ENCODE data around the gene GHRH. TPM values are rescaled to one million over a fixed set of nuclear protein-coding genes. Genes with fewer than 3 reads are reported as not detected.
A peak's percentile ranks its signal among the peaks of the same experiment; 100 is the strongest.

GHRH gene
- total RNA-seq, 4 donors from 2014 or later, result not detected

DNA sequence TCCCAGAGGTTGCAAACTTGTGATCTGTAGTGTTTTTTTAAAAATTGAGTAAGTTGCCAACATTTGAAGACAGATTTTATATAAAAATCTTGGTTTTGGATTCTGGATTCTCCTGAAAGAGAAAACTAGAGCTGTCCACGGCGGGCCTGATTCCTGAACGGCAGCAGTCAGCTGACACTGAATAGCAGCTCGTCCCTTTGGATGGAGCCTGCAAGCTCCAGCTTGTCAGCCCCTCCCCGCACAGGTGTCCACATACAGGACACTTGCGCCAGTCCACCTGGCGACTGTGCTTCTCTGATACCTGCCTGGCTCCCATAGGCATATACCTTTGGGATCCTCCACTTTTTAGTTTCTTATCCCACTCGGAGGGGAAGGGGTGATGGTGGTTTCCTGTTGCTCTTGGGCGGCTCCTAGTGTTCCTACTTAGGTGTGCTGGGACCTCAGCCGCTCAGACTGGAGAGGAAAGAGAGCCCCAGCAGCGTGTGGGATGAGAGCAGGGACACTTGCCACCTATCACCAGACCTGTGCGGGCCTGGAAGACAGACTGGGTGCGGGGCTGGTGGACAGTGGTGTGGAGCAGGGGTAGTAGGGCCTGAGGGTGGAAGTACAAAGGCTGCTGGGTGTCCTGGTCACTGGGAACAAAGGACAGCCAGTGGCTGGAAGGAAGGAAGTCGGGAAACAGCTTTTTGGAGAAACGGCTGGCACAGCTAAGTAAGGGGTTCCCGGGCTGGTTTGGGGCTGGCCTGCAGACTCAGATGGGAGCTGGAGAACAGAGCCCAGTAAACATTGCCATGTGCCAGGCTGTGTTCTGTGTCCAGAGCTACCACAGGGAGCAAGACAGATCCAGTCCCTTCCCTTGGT lies 18.3 kb downstream of the GHRH start:
- H3K9me3 ChIP-seq, result no peaks in the 10 kb centered on the region
- intact Hi-C loops (cut with DNase I), result no loop called here
- TF ChIP-seq, protein P1, sequence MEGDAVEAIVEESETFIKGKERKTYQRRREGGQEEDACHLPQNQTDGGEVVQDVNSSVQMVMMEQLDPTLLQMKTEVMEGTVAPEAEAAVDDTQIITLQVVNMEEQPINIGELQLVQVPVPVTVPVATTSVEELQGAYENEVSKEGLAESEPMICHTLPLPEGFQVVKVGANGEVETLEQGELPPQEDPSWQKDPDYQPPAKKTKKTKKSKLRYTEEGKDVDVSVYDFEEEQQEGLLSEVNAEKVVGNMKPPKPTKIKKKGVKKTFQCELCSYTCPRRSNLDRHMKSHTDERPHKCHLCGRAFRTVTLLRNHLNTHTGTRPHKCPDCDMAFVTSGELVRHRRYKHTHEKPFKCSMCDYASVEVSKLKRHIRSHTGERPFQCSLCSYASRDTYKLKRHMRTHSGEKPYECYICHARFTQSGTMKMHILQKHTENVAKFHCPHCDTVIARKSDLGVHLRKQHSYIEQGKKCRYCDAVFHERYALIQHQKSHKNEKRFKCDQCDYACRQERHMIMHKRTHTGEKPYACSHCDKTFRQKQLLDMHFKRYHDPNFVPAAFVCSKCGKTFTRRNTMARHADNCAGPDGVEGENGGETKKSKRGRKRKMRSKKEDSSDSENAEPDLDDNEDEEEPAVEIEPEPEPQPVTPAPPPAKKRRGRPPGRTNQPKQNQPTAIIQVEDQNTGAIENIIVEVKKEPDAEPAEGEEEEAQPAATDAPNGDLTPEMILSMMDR (IDR thresholded peaks at IDR 0.05), result no peak
- TF ChIP-seq POLR2A (IDR thresholded peaks at IDR 0.05), result no peak
- H3K27me3 ChIP-seq, result no peaks in the 10 kb centered on the region
- no peak overlapping the region for H3K4me3 ChIP-seq
- no peak for DNase-seq
- WGBS, 2 donors, result 78 to 89% methylated on average over 12 to 15 of the region's 16 CpGs
- H3K27ac ChIP-seq, result peak overlapping the region in 1 of 4 donors; percentile 9
- H3K4me1 ChIP-seq, result peaks cover 0 to 62% (median 15%) of the 10 kb centered on the region in 3 donors
- H3K36me3 ChIP-seq, result peaks cover 8 to 66% (median 10%) of the 10 kb centered on the region in 3 donors

DNA sequence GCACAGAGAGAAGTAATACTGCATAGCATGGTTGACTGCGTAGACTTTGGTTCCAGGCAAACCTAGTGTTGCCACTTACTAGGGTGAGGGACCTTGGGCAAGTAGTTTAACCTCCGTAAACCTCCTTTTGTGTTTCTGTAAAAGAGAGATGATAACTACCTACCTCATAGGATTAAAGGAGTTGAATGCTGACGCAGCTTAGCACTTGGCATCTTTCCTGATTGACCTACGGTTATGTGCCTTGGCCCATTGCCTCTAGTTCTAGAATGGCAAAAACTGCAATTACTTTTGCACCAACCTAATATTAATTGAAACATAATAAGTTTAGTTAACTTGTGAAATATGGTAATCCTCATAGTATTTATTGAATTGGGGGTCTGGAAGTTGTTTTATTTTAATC lies 19.1 kb downstream of the GHRH start:
- no peaks in the 10 kb centered on the region for H3K9me3 ChIP-seq
- 47 to 56% methylated on average over 4 of the region's 4 CpGs for WGBS, 2 donors
- H3K27ac ChIP-seq, result no peak overlapping the region
- DNase-seq, result no peak
- intact Hi-C loops (cut with DNase I), result no loop called here
- TF ChIP-seq POLR2A (IDR thresholded peaks at IDR 0.05), result no peak
- TF ChIP-seq, protein P1 (IDR thresholded peaks at IDR 0.05), result no peak
- peaks cover 11 to 74% (median 12%) of the 10 kb centered on the region in 3 donors for H3K36me3 ChIP-seq
- no peak overlapping the region for H3K4me3 ChIP-seq
- no peaks in the 10 kb centered on the region for H3K27me3 ChIP-seq
- H3K4me1 ChIP-seq, result peaks cover 0 to 66% (median 15%) of the 10 kb centered on the region in 3 donors

DNA sequence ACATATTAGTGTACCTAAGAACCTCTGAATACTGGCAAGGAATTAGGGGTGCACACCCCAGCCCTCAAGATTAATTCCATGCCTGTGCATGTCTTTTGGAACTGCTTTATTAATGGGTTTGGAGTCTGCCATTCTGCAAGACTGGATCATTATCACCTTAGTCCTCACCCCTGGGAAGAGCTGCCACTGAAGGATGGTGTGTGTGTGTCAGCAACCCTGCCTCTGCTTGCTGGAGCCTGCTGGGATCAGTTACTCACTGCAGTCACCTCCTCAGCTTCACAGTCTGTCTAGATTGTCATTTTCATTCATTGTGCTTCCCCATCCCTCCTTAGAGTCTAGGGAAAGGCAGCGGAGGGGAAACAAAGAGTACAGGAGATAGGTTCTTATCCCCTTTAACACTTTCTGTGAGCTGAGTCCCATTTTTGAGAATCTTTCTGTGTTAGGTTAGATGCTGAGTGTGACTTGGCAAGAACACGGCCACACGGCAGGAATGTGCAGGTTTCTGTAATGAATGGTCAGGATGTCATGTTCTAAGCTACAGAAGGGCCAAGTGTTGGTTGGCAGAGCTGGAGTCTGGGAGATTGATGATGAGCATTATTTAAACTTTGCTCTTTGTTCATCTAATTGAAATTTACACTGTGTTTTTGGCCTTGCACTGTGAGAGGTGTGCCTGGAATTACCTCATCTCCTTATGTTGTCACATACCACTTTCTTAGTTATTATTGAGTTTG lies 21.1 kb downstream of the GHRH start:
- H3K9me3 ChIP-seq, result no peaks in the 10 kb centered on the region
- H3K27me3 ChIP-seq, result no peaks in the 10 kb centered on the region
- no peak for TF ChIP-seq POLR2A (IDR thresholded peaks at IDR 0.05)
- TF ChIP-seq, protein P1 (IDR thresholded peaks at IDR 0.05), result no peak
- no peak for DNase-seq
- H3K4me3 ChIP-seq, result no peak overlapping the region
- peak overlapping the region in 2 of 4 donors; percentile 56 to 61 for H3K27ac ChIP-seq
- 52 to 57% methylated on average over 3 of the region's 3 CpGs for WGBS, 2 donors
- H3K36me3 ChIP-seq, result peaks cover 26 to 94% (median 27%) of the 10 kb centered on the region in 3 donors
- peaks cover 0 to 66% (median 15%) of the 10 kb centered on the region in 3 donors for H3K4me1 ChIP-seq
- intact Hi-C loops (cut with DNase I), result no loop called here

DNA sequence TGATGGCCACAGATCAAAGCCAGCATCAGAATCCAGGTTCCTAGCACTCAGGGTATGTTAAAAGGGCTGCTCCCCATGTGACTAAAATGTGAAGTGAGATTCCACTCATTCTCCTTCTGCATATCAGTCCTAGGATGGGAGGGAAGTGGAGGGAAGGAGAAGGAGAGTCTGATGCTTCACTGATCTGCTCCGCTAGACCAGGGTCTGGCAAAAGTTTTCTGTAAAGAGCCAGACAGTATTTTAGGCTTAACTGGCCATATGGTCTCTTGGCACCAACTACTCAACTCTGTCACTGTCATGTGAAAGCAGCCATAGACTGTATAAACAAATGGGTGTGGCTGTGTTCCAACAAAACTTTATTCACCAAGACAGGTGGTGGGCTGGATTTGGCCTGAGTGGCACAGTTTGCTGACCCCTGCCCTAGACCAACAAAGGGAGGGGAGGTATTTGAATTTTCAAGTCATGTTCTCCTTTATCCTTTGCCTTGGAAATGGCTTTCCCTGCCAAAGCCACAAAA lies 22.6 kb downstream of the GHRH start:
- H3K9me3 ChIP-seq, result no peaks in the 10 kb centered on the region
- H3K27me3 ChIP-seq, result no peaks in the 10 kb centered on the region
- 40 to 75% methylated on average over 1 of the region's 1 CpG for WGBS, 2 donors
- peaks cover 0 to 66% (median 15%) of the 10 kb centered on the region in 3 donors for H3K4me1 ChIP-seq
- H3K36me3 ChIP-seq, result peaks cover 38 to 100% (median 38%) of the 10 kb centered on the region in 3 donors
- H3K27ac ChIP-seq, result peak overlapping the region in 2 of 4 donors; percentile 16 to 56
- intact Hi-C loops (cut with DNase I), result no loop called here
- no peak for DNase-seq
- TF ChIP-seq POLR2A (IDR thresholded peaks at IDR 0.05), result no peak
- TF ChIP-seq, protein P1 (IDR thresholded peaks at IDR 0.05), result no peak
- H3K4me3 ChIP-seq, result no peak overlapping the region
